CD4-positive, alpha-beta T cell treated with Interleukin-10 for 1 hour (primary cell): ENCODE data around the gene TMEM156.
"Not testable (repeated sequence)": the region's sequence is repeated elsewhere in the genome, so short reads cannot be mapped to it uniquely, and the experiment has no call there.

Source experiments
- DNase-seq: peaks from one replicate; pipeline ENCODE4 v3.0.0-alpha.2; 2020

Gene TMEM156

GRCh38 chr4:38988353-38988752 is 43.9 kb downstream of the TMEM156 start:
- DNase-seq = not testable (repeated sequence)

DNA sequence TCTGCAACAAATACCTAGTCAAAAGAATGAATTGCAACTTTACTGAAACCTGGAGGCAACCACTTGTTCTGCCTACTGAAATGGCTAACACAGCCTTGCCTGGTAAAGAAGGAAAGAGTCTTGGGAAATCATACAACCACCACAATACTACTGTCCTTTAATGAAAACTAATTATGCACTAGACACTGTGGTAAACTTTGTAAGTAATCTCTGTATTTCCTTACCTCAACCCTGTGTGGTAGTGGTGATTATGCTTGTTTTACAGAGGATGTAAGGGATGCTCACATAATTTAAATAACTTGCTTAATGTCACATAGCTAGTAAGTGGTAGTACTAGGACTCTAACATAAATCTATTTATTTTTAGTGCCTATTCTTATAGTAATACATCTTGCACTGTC is 44.7 kb downstream of the TMEM156 start:
- DNase-seq = no peak

DNA sequence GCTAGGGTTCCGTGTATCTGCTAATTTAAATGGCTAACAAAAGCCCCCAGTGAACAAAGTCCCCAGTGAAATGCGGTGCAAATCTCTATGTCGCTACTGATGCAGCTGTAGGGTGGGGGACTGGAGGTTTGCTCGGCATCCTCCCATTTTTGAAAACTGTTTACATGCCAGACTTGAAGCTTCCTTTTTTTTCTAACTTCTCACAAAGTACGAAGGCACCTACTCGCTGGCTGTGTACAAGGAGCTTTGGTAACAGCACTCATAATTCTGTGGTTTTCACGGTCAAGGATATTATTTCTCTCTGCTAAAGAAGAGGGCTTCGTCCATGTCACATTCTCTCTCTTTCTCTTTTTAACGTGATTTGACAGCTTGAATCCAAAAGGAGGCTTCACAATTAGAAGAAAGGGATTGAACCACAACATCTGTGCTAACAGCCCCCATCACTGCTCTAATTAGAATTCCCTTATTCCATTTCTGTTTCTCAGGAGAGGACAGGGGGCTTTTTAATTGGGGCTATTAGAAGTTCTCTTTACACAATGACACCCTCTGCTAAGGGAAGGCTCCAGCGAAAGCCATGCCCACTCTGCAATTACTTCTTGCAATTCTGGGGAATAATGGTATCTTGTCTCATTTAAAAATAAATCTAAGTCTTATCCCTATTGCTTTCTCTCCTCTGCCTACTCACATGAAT is 46.7 kb downstream of the TMEM156 start:
- peak; percentile 14 for DNase-seq

DNA sequence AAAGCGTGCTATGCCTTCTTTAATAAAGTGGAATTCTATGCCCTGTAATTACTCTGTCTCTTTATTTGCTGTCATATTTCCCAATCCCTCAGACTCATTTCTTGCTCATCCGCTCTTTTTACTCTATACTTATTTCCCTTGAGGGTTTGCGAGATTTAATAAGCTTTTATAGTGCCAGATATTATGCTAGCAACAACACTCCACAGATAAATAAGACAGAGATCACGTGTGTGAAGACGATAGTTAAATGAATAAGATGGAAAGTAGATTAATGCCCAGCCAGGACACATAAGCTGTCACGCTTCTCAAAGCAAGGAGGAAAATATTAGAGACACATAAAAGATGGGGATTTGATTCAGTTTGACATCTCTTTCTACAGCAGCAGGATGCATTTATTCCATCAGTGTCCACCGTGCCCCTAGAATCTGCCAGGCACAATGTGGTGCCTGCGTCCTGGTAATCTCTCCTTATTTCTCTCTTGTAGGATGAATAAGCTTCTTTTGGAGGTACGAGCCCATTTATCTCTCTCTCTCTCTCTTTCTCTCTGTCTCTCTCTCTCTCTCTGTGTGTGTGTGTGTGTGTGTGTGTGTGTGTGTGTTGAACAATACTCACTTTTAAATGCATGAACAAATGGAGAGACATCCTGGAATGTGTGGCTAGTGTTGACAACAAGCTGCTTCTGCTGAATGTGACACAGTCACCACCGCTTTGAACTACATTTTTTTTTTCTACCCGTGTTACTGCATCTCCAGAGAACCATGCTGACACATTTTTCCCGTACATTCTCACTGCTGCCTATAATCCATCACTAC is 48.2 kb downstream of the TMEM156 start:
- DNase-seq = no peak

GRCh38 chr4:38983291-38983690 is 48.9 kb downstream of the TMEM156 start:
- DNase-seq = no peak

DNA sequence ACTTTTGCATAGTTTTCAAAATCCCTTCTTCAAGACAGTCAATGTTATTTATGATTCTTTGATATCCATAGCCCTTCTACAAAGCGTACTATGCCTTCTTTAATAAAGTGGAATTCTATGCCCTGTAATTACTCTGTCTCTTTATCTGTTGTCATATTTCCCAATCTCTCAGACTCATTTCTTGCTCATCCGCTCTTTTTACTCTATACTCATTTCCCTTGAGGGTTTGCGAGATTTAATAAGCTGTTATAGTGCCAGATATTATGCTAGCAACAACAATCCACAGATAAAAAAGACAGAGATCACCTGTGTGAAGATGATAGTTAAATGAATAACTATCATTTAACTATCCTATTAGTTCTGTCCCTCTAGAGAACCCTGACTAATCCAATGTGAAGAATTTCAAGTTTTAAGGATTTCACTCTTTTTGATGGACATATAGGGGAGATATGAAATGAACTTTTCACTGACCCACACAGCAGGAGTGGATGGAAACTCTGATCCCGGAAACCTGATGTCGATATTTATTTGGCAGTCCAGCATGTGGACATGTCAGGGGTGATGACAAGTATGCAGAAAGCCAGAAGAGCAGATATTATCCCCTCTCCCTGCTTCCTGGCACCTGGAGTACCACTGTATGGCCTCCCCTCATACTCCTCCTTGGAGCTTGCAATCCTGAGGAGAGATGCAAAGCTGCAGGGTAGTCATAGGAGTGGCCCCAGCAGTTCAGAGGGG is 49.7 kb downstream of the TMEM156 start:
- DNase-seq = no peak

DNA sequence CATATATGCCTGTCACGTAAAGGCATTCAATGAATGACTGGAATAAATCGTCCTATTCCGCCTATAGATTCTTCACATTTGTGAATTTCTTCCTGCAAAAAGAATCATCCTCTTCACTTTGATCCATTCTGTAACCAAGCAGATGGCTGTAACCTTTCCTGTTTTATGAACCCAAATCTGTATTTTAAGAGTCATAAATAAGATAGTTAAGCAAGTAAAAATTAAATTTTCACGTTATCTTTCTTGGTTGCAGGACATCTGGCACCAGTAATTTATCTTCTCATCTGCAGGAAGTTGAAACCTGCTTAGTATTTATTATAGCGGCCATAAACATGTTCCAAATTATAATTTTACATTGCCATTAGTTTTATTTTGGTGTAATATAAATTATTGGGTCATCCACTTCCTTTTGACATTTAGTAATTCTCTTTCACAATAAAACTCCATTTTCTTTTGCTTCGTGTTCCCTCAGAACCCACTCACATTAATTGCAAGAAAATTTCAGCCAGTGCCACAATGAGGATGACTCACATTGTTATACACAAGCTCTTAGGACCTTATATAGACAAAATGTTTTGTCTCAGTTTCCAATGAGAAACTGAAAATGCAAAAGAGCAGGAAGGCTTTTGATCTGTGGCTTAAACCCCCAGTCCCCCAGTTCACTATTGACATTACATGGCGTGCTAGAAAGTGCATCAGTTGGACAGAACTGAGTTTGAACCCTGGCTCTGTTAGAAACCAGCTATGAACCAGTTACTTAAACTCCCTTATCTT is 51.1 kb downstream of the TMEM156 start:
- no peak for DNase-seq

DNA sequence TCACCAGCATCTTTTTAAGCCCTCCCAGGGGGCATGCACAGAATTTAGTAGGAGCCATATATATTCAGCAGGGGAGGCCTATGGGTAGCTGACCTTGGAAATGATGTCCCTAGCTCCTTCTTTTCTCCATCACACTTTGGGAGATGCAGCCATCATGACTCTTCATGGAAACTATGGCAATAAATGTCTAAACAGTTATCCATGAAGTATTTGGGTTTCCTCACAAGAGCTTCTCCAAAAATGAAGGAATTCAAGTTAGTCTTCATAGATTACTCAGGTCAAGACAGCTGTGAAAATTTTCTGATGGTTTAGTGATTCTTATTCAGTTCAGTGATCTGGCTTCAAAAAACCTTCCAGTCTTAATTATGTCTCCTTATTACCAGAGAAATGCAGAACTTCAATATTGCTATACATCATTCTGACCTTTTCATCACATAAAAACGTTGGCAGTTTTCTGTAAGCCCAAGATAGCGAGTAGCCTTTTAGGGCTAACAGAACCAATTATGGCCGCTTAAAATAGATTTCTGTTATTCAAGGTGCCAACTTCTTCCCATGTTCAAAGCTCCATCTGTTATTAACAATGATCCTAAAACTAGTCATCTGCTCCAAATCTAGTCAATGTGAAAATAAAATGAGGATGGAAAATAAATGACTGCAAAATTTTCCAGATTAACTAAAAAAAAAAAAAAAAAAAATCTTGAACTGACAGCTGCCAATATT is 52.5 kb downstream of the TMEM156 start:
- no peak for DNase-seq

GRCh38 chr4:38979081-38979480 is 53.1 kb downstream of the TMEM156 start:
- no peak for DNase-seq

GRCh38 chr4:38976308-38976707 is 55.9 kb downstream of the TMEM156 start:
- DNase-seq = no peak

DNA sequence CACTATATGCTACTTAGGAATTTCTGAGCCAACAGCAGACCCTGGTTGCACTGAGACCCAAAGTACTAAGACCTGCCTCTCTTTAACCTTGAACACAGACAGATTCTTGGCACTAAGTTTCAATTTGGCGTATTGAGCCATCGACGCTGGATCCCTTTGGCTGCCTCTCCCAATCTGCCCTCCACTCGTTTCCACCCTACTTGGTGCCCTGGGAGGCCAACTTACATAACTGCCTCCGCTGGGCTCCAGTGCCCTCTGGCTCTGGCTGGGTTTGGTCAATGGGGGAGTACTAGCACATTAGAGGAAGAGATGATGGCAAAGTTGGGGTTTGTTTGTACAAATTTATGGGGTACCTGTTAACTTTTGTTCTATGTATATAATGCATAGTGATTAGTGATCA is 63.5 kb downstream of the TMEM156 start:
- DNase-seq = no peak

GRCh38 chr4:38967260-38968095 is 64.7 kb downstream of the TMEM156 start:
- no peak for DNase-seq

- no peak for DNase-seq
These were observed 66.3 kb downstream of the TMEM156 start for GRCh38 chr4:38965866-38966265.

DNA sequence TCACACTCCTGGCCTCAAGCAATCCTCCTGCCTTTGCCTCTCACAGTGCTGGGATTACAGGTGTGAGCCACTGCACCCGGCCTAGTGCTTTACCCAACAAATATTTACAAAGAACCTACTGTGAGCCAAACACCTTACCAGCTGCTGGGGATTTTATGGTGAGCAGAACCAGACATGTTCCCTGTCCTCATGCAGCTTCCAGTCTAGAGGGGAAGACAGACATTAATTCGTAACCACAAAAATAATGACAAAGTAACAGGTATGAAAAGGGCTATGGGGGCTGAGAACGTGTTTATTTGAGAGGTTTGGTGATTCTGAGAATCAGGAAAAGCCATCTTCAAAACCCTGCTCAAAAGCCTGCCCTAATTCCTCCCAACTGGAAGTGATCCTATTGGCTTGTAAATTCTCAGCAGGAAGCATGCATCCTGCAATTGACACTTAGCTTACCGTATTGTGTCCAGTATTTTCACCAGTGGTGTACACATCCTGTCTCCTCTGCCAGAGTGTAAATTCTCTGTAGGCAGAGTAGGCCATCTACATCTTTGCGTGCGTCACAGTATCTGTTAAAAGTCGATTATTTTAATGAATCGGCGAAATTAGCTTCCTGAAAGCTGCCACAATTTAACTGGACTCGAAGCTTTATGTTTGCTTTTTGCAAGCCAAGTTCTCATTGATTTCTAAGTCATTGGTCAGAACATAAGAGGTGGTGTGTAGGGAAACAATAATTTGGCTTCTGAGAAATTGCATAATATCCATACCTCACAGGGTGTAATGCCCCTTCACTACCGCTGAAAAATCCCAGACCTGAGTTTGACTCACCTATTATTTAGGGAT is 67.0 kb downstream of the TMEM156 start:
- no peak for DNase-seq

- DNase-seq = not testable (repeated sequence)
These were observed 73.0 kb downstream of the TMEM156 start for GRCh38 chr4:38959248-38959647.

DNA sequence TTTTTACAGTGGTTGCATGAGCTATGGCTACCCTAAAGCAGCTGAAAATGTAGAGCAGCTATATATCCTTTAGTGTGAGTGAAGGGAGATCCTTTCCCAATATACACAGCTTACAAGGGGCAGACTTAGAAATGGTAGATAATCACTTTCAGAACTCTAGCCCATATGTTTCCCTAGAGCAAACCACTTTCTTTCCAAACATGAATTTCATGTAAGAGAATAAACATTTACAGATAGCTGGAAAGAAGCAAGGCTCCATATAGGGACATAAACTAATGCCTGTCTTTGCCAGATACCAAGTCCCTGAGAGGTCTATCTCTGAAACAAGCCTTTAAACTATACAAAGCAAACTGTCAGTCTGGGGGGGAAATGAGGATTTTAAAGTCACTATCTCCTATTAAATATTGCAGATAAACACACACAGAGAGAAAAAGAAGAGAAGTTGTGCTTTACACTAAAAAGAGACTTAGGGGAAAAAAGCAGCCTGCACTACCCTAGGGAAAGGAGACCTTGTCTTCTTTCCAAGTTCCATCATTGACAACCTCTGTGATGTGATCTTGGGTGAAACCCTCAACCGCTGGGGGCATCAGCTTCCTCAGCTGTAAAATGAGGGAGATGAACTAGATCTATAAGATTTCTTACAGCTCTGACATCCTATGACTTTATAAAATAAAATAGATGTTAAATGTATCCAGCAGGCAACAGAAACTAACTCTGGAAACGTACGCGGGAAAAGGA is 73.6 kb downstream of the TMEM156 start:
- DNase-seq = no peak

GRCh38 chr4:38957893-38958292 is 74.3 kb downstream of the TMEM156 start:
- DNase-seq = no peak

GRCh38 chr4:38957261-38957815 is 74.9 kb downstream of the TMEM156 start:
- DNase-seq = no peak

DNA sequence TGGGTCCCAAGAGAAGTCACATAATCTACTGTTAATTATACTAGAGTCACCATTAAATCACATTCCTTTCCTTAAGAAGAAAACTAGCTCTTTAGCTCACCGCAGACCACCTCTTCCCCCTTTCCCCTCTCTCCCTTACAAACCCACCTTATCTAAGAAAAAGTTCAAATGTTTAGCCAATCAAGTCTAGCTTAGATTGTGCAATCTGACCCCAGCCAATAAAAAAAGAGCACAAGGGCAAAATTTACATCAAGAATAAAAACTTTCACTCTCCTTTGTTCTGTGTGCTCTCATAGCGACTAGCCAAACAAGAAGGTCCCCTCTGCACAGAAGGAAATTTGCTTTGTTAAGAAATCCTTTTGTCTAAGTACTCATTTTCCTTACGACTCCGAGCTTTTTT is 76.3 kb downstream of the TMEM156 start:
- DNase-seq = no peak
